ENCODE results near the gene CGB7.

CGB7 gene

DNA sequence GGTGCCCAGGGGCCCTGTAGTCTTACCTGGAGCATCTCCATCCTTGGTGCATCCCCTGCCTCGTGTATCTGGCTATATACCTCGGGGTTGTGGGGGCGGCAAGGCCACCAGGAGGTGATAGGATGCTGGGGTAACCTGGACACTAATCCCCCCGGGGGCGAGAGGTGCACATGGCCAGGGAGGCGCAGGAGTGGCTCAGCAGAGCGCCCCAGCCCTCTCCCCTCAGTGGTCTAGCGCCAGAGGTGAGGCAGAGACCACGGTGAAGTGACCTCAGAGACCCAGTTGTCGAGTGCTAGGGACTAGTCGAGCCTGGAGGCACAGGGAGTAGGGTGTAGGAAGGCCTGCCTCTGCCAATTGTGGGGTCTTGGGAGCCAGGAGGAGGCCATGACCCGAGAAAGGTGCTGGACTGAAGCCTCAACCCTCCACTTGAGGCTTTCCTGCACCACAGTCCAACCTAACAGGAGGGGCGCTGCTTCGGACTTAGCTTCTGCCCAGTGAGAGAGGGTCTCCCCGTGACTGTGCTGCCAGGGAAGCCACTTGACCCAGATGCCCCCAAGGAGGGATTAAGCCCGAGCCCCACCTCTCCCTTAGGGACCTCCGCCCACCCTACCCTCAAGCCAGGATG lies 40.4 kb downstream of the CGB7 start, which contains the start of gene LHB:
LHB (minus strand) TSS at position 51 of the 625 bp plus-strand sequence; CDS start at position 41, 10 bp downstream.
- DNase-seq (ENCODE audit: low read depth in 2 of 3, low spot score in 2 of 3), result no peak

DNA sequence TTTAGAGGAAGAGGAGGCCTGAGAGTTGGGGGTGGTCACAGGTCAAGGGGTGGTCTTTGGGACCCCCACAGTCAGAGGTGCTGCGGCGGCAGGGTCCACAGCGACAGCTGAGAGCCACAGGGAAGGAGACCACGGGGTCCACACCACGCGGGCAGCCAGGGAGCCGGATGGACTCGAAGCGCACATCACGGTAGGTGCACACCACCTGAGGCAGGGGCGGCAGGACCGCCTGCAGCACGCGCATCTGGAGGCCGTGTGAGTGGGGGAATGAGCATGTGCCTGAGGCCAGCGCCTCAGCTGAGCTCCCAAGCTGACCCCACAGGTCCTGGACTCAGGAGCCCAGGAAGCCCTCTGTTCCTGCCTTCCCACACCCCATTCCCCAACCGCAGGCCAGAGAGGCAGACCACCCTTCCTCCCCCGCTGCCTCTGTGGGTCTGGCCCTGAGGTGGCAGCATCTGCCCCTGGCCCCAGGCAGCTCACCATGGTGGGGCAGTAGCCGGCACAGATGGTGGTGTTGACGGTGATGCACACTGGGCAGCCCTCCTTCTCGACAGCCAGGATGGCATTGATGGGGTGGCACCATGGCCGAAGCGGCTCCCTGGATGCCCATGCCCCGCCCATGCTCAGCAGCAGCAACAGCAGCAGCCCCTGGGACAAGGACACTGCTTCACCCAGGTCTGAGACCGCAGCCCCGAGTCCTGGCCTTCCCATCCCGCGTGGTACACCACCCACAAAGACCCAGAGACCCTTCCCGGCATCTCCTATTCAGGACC lies 41.3 kb downstream of the CGB7 start:
- DNase-seq (ENCODE audit: low read depth in 2 of 3, low spot score in 2 of 3), result no peak

DNA sequence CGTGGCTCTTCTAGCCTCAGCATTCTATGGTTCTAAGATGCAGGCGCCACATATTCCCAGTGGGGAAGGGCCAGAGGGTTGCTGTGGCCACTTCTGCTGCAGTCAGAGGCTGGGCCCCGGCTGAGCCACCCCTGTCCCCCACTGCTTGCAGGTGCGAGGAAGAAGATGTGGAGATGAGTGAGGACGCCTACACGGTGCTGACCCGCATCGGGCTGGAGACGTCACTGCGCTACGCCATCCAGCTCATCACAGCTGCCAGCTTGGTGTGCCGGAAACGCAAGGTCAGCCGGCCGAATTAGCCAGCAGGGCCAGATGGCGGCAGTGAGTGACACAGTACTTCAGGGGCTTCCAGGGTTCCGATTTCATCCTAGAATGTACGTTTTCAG lies 42.7 kb downstream of the CGB7 start:
- no peak for DNase-seq (ENCODE audit: low read depth in 2 of 3, low spot score in 2 of 3)

- DNase-seq (ENCODE audit: low read depth in 2 of 3, low spot score in 2 of 3), result no peak
These were observed 43.3 kb downstream of the CGB7 start for GRCh38 chr19:49014123-49014869.

- DNase-seq (ENCODE audit: low read depth in 2 of 3, low spot score in 2 of 3), result no peak
These were observed 46.4 kb downstream of the CGB7 start for GRCh38 chr19:49011194-49011593.

DNA sequence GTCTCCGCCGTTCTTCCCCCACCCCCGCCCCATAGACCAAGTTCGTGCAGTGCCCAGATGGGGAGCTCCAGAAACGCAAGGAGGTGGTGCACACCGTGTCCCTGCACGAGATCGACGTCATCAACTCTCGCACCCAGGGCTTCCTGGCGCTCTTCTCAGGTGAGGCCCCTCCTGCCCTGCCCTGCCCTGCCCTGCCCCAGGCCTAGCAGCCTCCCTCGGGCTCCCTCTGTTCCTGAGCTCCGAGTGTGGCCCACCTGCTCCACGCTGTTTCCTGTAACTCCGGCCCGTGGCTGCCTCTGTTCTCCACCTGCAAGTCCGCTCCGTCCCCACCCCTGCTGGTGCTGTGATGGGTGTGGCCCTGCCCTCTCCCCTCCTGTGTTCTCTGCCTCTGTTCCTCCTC lies 47.1 kb downstream of the CGB7 start:
- DNase-seq (ENCODE audit: low read depth in 2 of 3, low spot score in 2 of 3), result no peak

GRCh38 chr19:49009828-49010227 lies 47.7 kb downstream of the CGB7 start:
- no peak for DNase-seq (ENCODE audit: low read depth in 2 of 3, low spot score in 2 of 3)

GRCh38 chr19:49006905-49007304 lies 50.6 kb downstream of the CGB7 start:
- no peak for DNase-seq (ENCODE audit: low read depth in 2 of 3, low spot score in 2 of 3)

GRCh38 chr19:49004964-49005614 lies 52.5 kb downstream of the CGB7 start:
- DNase-seq (ENCODE audit: low read depth in 2 of 3, low spot score in 2 of 3), result no peak

All from activated CD8-positive, alpha-beta memory T cell treated with anti-CD3 and anti-CD28 coated beads for 48 hours (primary cell).